ENCODE measurements around the gene DOP1B. TPM values are rescaled to one million over a fixed set of nuclear protein-coding genes. Genes with fewer than 3 reads are reported as not detected.

DOP1B gene
- total and polyA plus RNA-seq, 2 donors = 5.7 to 6.5 TPM

DNA sequence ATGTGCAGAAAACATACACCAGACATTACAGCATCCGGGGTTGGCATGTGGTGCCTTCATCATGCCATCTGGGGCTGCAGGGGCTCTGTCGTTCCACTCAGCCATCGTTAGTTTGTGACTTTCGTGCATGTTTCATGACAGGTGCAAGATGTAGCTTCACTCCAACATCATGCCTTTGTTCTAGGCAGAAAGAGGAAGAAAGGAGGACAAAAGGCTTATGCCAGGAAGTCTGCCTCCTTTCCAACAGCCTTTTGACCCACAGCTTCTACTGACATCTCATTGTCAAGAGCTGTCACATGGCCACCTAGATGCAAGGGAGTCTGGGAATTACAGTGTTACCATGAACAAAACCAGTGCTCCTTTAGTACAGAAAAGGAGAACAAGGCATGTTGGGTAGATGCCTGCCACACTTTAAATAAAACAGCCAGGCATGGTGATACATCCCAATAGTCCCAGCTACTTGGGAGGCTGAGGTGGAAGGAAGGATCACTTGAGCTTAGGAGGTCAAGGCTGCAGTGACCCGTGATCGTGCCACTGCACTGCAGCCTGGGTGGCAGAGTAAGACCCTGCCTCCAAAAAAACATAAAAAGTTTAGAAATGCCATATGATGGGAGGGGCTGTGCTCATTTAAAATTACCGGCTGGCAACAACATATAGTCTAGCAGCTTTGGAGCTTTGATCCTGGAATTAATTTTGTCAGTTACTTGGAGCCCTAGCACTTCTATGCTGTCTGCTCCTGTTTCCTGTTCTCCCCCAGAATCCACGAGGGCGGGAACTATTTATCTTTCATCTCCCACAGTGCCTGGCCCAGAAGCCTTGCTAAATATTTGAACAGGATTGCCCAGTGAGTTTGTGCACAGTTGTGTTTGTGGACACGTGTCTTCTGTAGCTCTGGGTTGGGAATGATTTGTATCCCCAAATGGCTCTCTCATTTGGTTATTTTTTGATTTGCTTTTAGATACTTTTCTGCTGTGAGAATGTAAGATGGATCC lies 7.4 kb downstream of the DOP1B start:
- H3K4me3 ChIP-seq (ENCODE audit: low read length in 2 of 2) = no peak overlapping the region
- peaks cover 6 to 13% of the 10 kb centered on the region in 2 donors for H3K36me3 ChIP-seq (ENCODE audit: control insufficient read depth in 2 of 2, insufficient read depth in 2 of 2, low read length in 1 of 2)
- no peaks in the 10 kb centered on the region for H3K9me3 ChIP-seq (ENCODE audit: control insufficient read depth in 2 of 2, insufficient read depth in 1 of 2, low read length in 1 of 2)
- peak overlapping the region; percentile 10 to 84 for H3K27ac ChIP-seq (ENCODE audit: low read depth in 1 of 2, low read length in 1 of 2)
- DNase-seq (ENCODE audit: low read depth in 6 of 9, low spot score in 9 of 9) = peak in 4 of 9 donors; percentile 62 to 82 (median 64)
- no peaks in the 10 kb centered on the region for H3K27me3 ChIP-seq (ENCODE audit: control insufficient read depth in 2 of 2, insufficient read depth in 1 of 2, low read length in 1 of 2)
- peaks cover 9 to 24% of the 10 kb centered on the region in 2 donors for H3K4me1 ChIP-seq (ENCODE audit: control insufficient read depth in 2 of 2, insufficient read depth in 2 of 2, low read length in 2 of 2)
- WGBS = 61% methylated on average over 10 of the region's 10 CpGs

DNA sequence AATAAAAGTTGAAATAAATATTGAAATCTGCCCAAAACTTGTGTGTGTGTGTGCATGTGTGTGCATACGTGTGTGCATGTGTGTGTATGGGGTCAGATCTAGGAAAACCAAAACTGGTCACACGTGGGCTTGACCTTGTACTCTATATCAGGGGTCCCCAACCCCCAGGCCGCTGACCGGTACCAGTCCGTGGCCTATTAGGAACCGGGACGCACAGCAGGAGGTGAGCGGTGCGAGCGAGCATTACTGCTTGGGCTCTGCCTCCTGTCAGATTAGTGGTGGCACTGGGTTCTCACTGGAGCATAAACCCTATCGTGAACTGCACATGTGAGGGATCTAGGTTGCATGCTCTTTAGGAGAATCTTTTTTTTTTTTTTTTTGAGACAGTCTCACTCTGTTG lies 8.7 kb downstream of the DOP1B start:
- 99% methylated on average over 11 of the region's 11 CpGs for WGBS
- no peak overlapping the region for H3K27ac ChIP-seq (ENCODE audit: low read depth in 1 of 2, low read length in 1 of 2)
- H3K27me3 ChIP-seq (ENCODE audit: control insufficient read depth in 2 of 2, insufficient read depth in 1 of 2, low read length in 1 of 2) = no peaks in the 10 kb centered on the region
- no peak for DNase-seq (ENCODE audit: low read depth in 6 of 9, low spot score in 9 of 9)
- H3K36me3 ChIP-seq (ENCODE audit: control insufficient read depth in 2 of 2, insufficient read depth in 2 of 2, low read length in 1 of 2) = peaks cover 12 to 14% of the 10 kb centered on the region in 2 donors
- H3K4me3 ChIP-seq (ENCODE audit: low read length in 2 of 2) = no peak overlapping the region
- no peaks in the 10 kb centered on the region for H3K9me3 ChIP-seq (ENCODE audit: control insufficient read depth in 2 of 2, insufficient read depth in 1 of 2, low read length in 1 of 2)
- peaks cover 9 to 24% of the 10 kb centered on the region in 2 donors for H3K4me1 ChIP-seq (ENCODE audit: control insufficient read depth in 2 of 2, insufficient read depth in 2 of 2, low read length in 2 of 2)

DNA sequence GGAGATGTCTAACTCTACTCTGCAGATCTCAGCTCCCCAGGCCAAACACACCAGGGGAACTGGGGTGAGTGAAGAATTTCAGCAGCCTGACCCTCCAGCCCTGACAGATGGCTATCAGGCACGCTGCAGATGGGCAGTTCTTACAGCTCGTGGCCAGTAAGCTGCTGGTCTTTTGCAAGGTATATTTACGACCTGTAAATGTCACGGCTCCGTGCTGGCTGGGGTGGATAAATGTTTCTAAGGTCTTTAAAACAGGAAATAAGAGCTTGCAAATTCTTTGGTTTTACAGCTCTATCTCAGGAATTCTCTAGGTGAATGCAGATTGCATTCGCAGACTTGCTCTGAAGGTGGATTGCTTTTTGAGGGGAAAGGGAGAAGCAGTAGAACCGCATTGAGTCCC lies 10.1 kb downstream of the DOP1B start:
- H3K4me1 ChIP-seq (ENCODE audit: control insufficient read depth in 2 of 2, insufficient read depth in 2 of 2, low read length in 2 of 2) = peaks cover 9 to 24% of the 10 kb centered on the region in 2 donors
- DNase-seq (ENCODE audit: low read depth in 6 of 9, low spot score in 9 of 9) = no peak
- no peaks in the 10 kb centered on the region for H3K9me3 ChIP-seq (ENCODE audit: control insufficient read depth in 2 of 2, insufficient read depth in 1 of 2, low read length in 1 of 2)
- WGBS = 96% methylated on average over 7 of the region's 7 CpGs
- H3K4me3 ChIP-seq (ENCODE audit: low read length in 2 of 2) = no peak overlapping the region
- no peaks in the 10 kb centered on the region for H3K27me3 ChIP-seq (ENCODE audit: control insufficient read depth in 2 of 2, insufficient read depth in 1 of 2, low read length in 1 of 2)
- peaks cover 14 to 16% of the 10 kb centered on the region in 2 donors for H3K36me3 ChIP-seq (ENCODE audit: control insufficient read depth in 2 of 2, insufficient read depth in 2 of 2, low read length in 1 of 2)
- H3K27ac ChIP-seq (ENCODE audit: low read depth in 1 of 2, low read length in 1 of 2) = no peak overlapping the region

DNA sequence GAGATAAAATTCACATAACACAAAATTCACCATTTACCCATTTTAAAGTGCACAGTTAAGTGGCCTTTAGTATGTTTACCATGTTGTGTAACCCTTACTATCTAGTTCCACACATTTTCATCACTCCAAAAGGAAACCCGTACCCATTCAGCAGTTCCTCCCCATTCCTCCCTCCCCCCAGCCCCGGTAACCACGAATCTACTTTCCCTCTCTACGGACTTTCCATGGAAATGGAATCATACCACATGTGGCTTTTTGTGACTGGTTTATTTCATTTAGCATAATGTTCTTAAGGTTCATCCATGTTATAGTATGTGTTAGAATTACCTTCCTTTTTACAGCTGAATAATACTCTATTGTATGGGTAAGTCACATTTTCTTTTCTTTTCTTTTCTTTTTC lies 10.9 kb downstream of the DOP1B start:
- peaks cover 9 to 20% of the 10 kb centered on the region in 2 donors for H3K4me1 ChIP-seq (ENCODE audit: control insufficient read depth in 2 of 2, insufficient read depth in 2 of 2, low read length in 2 of 2)
- no peaks in the 10 kb centered on the region for H3K27me3 ChIP-seq (ENCODE audit: control insufficient read depth in 2 of 2, insufficient read depth in 1 of 2, low read length in 1 of 2)
- WGBS = 98% methylated on average over 4 of the region's 4 CpGs
- H3K27ac ChIP-seq (ENCODE audit: low read depth in 1 of 2, low read length in 1 of 2) = no peak overlapping the region
- no peak overlapping the region for H3K4me3 ChIP-seq (ENCODE audit: low read length in 2 of 2)
- no peak for DNase-seq (ENCODE audit: low read depth in 6 of 9, low spot score in 9 of 9)
- H3K9me3 ChIP-seq (ENCODE audit: control insufficient read depth in 2 of 2, insufficient read depth in 1 of 2, low read length in 1 of 2) = no peaks in the 10 kb centered on the region
- peaks cover 14 to 16% of the 10 kb centered on the region in 2 donors for H3K36me3 ChIP-seq (ENCODE audit: control insufficient read depth in 2 of 2, insufficient read depth in 2 of 2, low read length in 1 of 2)

DNA sequence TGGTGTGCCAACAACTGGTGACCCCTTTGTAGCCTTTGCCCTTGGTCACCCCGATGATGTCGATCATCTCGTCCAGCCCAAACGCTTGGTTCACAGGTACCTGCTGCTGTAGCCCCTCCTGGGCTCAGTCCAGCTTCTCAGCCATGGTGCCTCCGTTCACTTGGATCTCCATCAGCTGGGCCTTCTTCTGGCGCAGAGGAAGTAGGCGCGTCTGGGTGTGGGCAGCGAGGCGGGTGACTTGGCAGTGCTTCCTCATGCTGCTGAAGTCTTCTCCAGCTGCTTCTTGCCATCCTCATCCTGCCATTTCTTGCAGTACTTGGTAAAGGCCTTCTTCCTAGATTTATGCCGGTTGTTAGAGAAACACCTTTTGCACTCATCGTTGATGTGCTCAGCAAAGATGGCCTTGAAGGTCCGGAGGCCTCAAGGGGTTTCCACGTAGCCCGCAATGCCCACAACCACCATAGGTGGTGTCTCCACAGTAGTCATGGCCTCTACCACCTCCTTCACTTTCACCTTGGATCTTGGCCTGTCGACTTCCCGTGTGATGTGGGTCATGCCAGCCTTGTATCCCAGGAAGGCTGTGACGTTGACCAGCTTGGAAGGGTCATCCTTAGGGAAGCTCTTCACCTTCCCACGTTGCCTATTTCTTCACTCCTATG lies 13.0 kb downstream of the DOP1B start:
- Histone ChIP-seq H3K27me3 (ENCODE audit: control insufficient read depth in 2 of 2, insufficient read depth in 1 of 2, low read length in 1 of 2) (no peaks in the 10 kb centered on the region), H3K36me3 (ENCODE audit: control insufficient read depth in 2 of 2, insufficient read depth in 2 of 2, low read length in 1 of 2) (peaks cover 14 to 16% of the 10 kb centered on the region in 2 donors), H3K9me3 (ENCODE audit: control insufficient read depth in 2 of 2, insufficient read depth in 1 of 2, low read length in 1 of 2) (no peaks in the 10 kb centered on the region), H3K27ac (ENCODE audit: low read depth in 1 of 2, low read length in 1 of 2) (no peak overlapping the region), H3K4me3 (ENCODE audit: low read length in 2 of 2) (no peak overlapping the region), H3K4me1 (ENCODE audit: control insufficient read depth in 2 of 2, insufficient read depth in 2 of 2, low read length in 2 of 2) (peaks cover 0 to 9% of the 10 kb centered on the region in 2 donors)
- DNase-seq (ENCODE audit: low read depth in 6 of 9, low spot score in 9 of 9) = no peak
- WGBS = 94% methylated on average over 19 of the region's 19 CpGs

DNA sequence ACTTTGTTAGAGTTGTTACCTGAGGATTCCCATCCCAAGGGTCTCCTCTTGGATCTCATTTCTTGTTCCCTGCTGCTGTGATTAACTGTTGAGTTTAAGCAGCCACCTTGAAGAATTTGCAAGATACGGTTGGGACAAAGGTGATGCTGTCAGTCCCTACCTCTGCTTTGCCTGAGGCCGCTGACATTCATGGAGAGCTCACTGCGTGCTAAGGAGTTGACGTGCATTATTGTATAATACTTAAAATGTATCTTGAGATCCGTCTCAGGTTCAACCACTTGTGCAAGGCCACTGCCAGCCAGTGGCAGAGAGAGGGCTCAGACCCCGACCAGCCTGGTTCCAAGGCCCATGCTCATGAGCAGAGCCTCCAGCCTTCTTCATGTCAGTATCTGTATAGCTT lies 14.2 kb downstream of the DOP1B start:
- Histone ChIP-seq H3K9me3 (ENCODE audit: control insufficient read depth in 2 of 2, insufficient read depth in 1 of 2, low read length in 1 of 2) (no peaks in the 10 kb centered on the region), H3K27me3 (ENCODE audit: control insufficient read depth in 2 of 2, insufficient read depth in 1 of 2, low read length in 1 of 2) (no peaks in the 10 kb centered on the region), H3K4me1 (ENCODE audit: control insufficient read depth in 2 of 2, insufficient read depth in 2 of 2, low read length in 2 of 2) (peaks cover 0 to 11% of the 10 kb centered on the region in 2 donors), H3K36me3 (ENCODE audit: control insufficient read depth in 2 of 2, insufficient read depth in 2 of 2, low read length in 1 of 2) (peaks cover 14 to 16% of the 10 kb centered on the region in 2 donors), H3K4me3 (ENCODE audit: low read length in 2 of 2) (no peak overlapping the region), H3K27ac (ENCODE audit: low read depth in 1 of 2, low read length in 1 of 2) (no peak overlapping the region)
- no peak for DNase-seq (ENCODE audit: low read depth in 6 of 9, low spot score in 9 of 9)
- 98% methylated on average over 6 of the region's 6 CpGs for WGBS

DNA sequence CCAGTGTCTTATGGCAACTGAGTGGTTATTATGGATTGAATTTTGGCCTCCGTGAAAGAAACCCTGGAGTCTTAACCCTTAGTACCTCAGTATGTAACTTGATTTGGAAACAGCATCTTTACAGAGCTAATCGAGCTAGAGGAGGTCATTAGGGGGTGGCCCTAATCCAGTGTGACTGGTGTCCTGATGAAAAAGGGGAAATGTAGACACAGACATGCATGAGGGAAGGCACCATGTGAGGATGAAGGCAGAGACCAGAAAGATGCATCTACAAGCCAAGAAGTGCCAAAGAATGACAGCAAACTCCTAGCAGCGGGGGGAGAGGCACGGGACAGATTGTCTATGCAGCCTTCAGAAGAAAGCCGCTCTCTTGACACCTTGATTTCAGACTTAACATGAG lies 14.7 kb downstream of the DOP1B start:
- DNase-seq (ENCODE audit: low read depth in 6 of 9, low spot score in 9 of 9) = no peak
- no peaks in the 10 kb centered on the region for H3K9me3 ChIP-seq (ENCODE audit: control insufficient read depth in 2 of 2, insufficient read depth in 1 of 2, low read length in 1 of 2)
- peaks cover 0 to 16% of the 10 kb centered on the region in 2 donors for H3K4me1 ChIP-seq (ENCODE audit: control insufficient read depth in 2 of 2, insufficient read depth in 2 of 2, low read length in 2 of 2)
- 95% methylated on average over 5 of the region's 5 CpGs for WGBS
- H3K27me3 ChIP-seq (ENCODE audit: control insufficient read depth in 2 of 2, insufficient read depth in 1 of 2, low read length in 1 of 2) = no peaks in the 10 kb centered on the region
- peaks cover 14 to 16% of the 10 kb centered on the region in 2 donors for H3K36me3 ChIP-seq (ENCODE audit: control insufficient read depth in 2 of 2, insufficient read depth in 2 of 2, low read length in 1 of 2)
- H3K4me3 ChIP-seq (ENCODE audit: low read length in 2 of 2) = no peak overlapping the region
- H3K27ac ChIP-seq (ENCODE audit: low read depth in 1 of 2, low read length in 1 of 2) = no peak overlapping the region

DNA sequence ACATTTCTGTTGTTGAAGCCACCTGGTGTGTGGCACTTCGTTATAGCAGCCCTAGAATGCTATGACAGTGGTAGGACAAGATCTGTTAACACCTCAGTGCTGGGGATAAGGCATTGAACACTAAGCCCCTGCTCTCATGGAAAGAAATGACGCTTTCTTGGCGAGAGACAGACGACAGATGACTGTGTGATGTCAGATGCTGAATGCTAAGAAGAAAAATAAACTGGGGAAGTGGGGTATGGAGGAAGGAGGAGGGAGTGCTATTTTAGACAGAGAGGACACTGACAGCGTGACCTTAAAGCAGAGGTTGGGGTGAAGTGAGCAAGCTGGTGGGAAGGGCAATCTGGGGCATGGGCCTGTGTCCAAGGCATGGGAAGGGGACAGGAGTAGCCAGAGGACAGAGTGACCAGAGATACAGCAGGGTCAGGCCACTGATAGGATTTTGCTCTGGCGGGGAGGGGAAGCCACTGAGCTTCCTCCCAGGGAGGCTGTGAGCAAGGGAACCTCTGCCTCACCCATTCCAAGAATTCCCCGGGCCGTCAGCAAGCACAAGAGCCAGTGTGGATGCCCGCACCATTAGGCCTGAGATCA lies 15.2 kb downstream of the DOP1B start:
- no peaks in the 10 kb centered on the region for H3K9me3 ChIP-seq (ENCODE audit: control insufficient read depth in 2 of 2, insufficient read depth in 1 of 2, low read length in 1 of 2)
- peaks cover 11 to 12% of the 10 kb centered on the region in 2 donors for H3K36me3 ChIP-seq (ENCODE audit: control insufficient read depth in 2 of 2, insufficient read depth in 2 of 2, low read length in 1 of 2)
- no peak overlapping the region for H3K27ac ChIP-seq (ENCODE audit: low read depth in 1 of 2, low read length in 1 of 2)
- no peak for DNase-seq (ENCODE audit: low read depth in 6 of 9, low spot score in 9 of 9)
- H3K4me3 ChIP-seq (ENCODE audit: low read length in 2 of 2) = no peak overlapping the region
- 97% methylated on average over 9 of the region's 9 CpGs for WGBS
- no peaks in the 10 kb centered on the region for H3K27me3 ChIP-seq (ENCODE audit: control insufficient read depth in 2 of 2, insufficient read depth in 1 of 2, low read length in 1 of 2)
- peaks cover 0 to 19% of the 10 kb centered on the region in 2 donors for H3K4me1 ChIP-seq (ENCODE audit: control insufficient read depth in 2 of 2, insufficient read depth in 2 of 2, low read length in 2 of 2)

DNA sequence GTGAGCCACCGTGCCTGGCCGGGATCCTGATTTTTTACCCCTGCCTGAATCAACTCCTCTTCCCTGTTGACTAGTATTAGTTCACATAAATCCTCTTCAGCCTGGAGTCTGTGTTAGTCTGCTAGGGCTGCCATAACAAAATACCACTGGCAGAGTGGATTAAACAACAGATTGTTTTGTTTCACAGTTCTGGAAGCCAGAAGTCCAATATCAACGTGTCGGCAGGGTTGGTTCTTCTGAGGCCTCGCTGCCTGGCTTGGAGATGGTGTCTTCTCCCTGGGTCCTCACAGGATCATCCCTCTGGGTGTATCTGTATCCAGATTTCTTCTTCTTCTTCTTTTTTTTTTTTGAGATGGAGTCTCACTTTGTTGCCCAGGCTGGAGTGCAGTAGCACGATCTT lies 18.2 kb downstream of the DOP1B start:
- no peaks in the 10 kb centered on the region for H3K27me3 ChIP-seq (ENCODE audit: control insufficient read depth in 2 of 2, insufficient read depth in 1 of 2, low read length in 1 of 2)
- peaks cover 3 to 5% of the 10 kb centered on the region in 2 donors for H3K36me3 ChIP-seq (ENCODE audit: control insufficient read depth in 2 of 2, insufficient read depth in 2 of 2, low read length in 1 of 2)
- H3K9me3 ChIP-seq (ENCODE audit: control insufficient read depth in 2 of 2, insufficient read depth in 1 of 2, low read length in 1 of 2) = no peaks in the 10 kb centered on the region
- WGBS = 98% methylated on average over 6 of the region's 6 CpGs
- H3K4me3 ChIP-seq (ENCODE audit: low read length in 2 of 2) = no peak overlapping the region
- no peak overlapping the region for H3K27ac ChIP-seq (ENCODE audit: low read depth in 1 of 2, low read length in 1 of 2)
- DNase-seq (ENCODE audit: low read depth in 6 of 9, low spot score in 9 of 9) = no peak
- H3K4me1 ChIP-seq (ENCODE audit: control insufficient read depth in 2 of 2, insufficient read depth in 2 of 2, low read length in 2 of 2) = peaks cover 0 to 19% of the 10 kb centered on the region in 2 donors

All from thymus (tissue), 11 donors.